H1 (cell line): ENCODE measurements around the gene TNIK. TPM values are rescaled to one million over a fixed set of nuclear protein-coding genes. Genes with fewer than 3 reads are reported as not detected.

ENCODE experiments used
- GABPA ChIP-seq: IDR thresholded peaks from 2 replicates; pipeline ENCODE4 v1.6.1; 2011; ENCODE audit warnings: mild to moderate bottlenecking, low read length, moderate library complexity, borderline replicate concordance; ENCODE audit not compliant: insufficient read depth
- HDAC6 ChIP-seq: IDR thresholded peaks from one replicate; pipeline ENCODE4 v1.7.1; 2012; ENCODE audit warnings: low read depth, mild to moderate bottlenecking, inconsistent platforms, low read length, moderate library complexity
- YY1 ChIP-seq: IDR thresholded peaks from 2 replicates; pipeline ENCODE4 v1.6.1; 2011; ENCODE audit warnings: low read depth, mild to moderate bottlenecking, low read length
- polyA plus RNA-seq, 7 experiments: library from polyadenylated mRNA; depleted of rRNA in 3 of 7; stranded (reverse) in 5 of 7; unstranded in 2 of 7; fragments of >200 nt in 5 of 7; fragments of 200-250 nt in 2 of 7; gene quantifications; 1 replicate in 5 of 7; 2 replicates in 1 of 7; 4 replicates in 1 of 7; pipeline versions ENCODE4 v1.2.1 to v1.2.3, GENCODE V29; 2011 to 2013; ENCODE audit warnings: missing spikeins in 2 of 7, mixed read lengths in 2 of 7
- total RNA-seq: library from RNA; stranded (reverse); fragmentation: NEBNext Ultra II Directional; extraction: Animal tissue kit (Norgen Biotek cat#: 25700); gene quantifications from 2 replicates; pipeline ENCODE4 v1.2.1, GENCODE V29; 2021

Gene TNIK
- total and polyA plus RNA-seq, 2 of the 8 experiments (the other 6 are each of a cell fraction or from before 2014, with no cell fraction given) = 7.4 to 42.0 TPM

GRCh38 chr3:171494457-171495109 is 34.4 kb upstream of the TNIK start (continued):
- TF ChIP-seq HDAC6 (no peak), GABPA (no peak), YY1 (no peak)
